ENCODE data around the gene PREPL. TPM values are rescaled to one million over a fixed set of nuclear protein-coding genes. Genes with fewer than 3 reads are reported as not detected.

PREPL gene
- total and polyA plus RNA-seq, 9 of the 15 experiments (the other 6 are each of a cell fraction or from before 2014, with no cell fraction given): 11.6 to 58.9 (median 27.2) TPM

GRCh38 chr2:44361330-44362206, at the start of gene PREPL, which contains the start of gene CAMKMT (continued):
- TF ChIP-seq KLF6 (CRISPR knock-in tag; IDR thresholded peaks at IDR 0.05; ENCODE audit: borderline replicate concordance) (0 out of 2 replicates have a peak, but pooled peaks have one; percentile 27), ZBTB11 (CRISPR knock-in tag; IDR thresholded peaks at IDR 0.05) (peak in 1 of 3 experiments; percentile 87; a peak in 3 of 6 replicates), KAT8 (IDR thresholded peaks at IDR 0.05; ENCODE audit: low read depth) (no peak), ARNT (IDR thresholded peaks at IDR 0.05) (peak; percentile 25 to 79; a peak in 1 of 4 replicates), IFI16 (CRISPR knock-in tag; IDR thresholded peaks at IDR 0.05) (no peak), E2F4 (CRISPR knock-in tag; IDR thresholded peaks at IDR 0.05; ENCODE audit: low read depth) (0 out of 2 replicates have a peak, but pooled peaks have one; percentile 58), SIN3B (IDR thresholded peaks at IDR 0.05; ENCODE audit: low read depth) (peak; percentile 14; the same call in 1 of the 2 replicates), ZNF830 (CRISPR knock-in tag; IDR thresholded peaks at IDR 0.05) (no peak), NEUROD1 (IDR thresholded peaks at IDR 0.05; ENCODE audit: borderline replicate concordance, low read depth, low read length, partially characterized antibody) (peak; percentile 50), ZNF324 (CRISPR knock-in tag; IDR thresholded peaks at IDR 0.05) (no peak), GTF2B (IDR thresholded peaks at IDR 0.05; ENCODE audit: extremely low read depth, insufficient read length) (peak; percentile 38), ZSCAN32 (CRISPR knock-in tag; IDR thresholded peaks at IDR 0.05) (peak; percentile 95), ATF4 (CRISPR knock-in tag; IDR thresholded peaks at IDR 0.05) (peak; percentile 99), MXI1 (IDR thresholded peaks at IDR 0.05; ENCODE audit: low read depth, low read length) (peak; percentile 92), ELF2 (CRISPR knock-in tag; IDR thresholded peaks at IDR 0.05) (peak; percentile 65; the same call in 1 of the 2 replicates), FIP1L1 (IDR thresholded peaks at IDR 0.05; ENCODE audit: low read depth, low read length, poor library complexity, severe bottlenecking) (peak; percentile 26), MBD2 (IDR thresholded peaks at IDR 0.05; ENCODE audit: borderline replicate concordance, low read depth) (0 out of 2 replicates have a peak, but pooled peaks have one; percentile 32), ZFP91 (CRISPR knock-in tag; IDR thresholded peaks at IDR 0.05) (peak; percentile 62; the same call in 1 of the 2 replicates), ZFP1 (CRISPR knock-in tag; IDR thresholded peaks at IDR 0.05) (no peak)

Measured in K562 (cell line).